ENCODE data around the gene XPC.

Gene XPC

GRCh38 chr3:14148041-14148985 is 30.1 kb downstream of the XPC start:
- peak in 6 of 56 donors; percentile 22 to 53 (median 29) for DNase-seq

GRCh38 chr3:14147617-14148016 is 30.8 kb downstream of the XPC start:
- no peak for DNase-seq

GRCh38 chr3:14147066-14147435 is 31.4 kb downstream of the XPC start:
- no peak for DNase-seq

- DNase-seq, result no peak
Measured at GRCh38 chr3:14146381-14147065, 31.9 kb downstream of the XPC start.

- DNase-seq, result no peak
Measured at GRCh38 chr3:14145670-14146380, 32.6 kb downstream of the XPC start.

GRCh38 chr3:14145236-14145635 is 33.2 kb downstream of the XPC start:
- no peak for DNase-seq

GRCh38 chr3:14144423-14145075 is 33.9 kb downstream of the XPC start:
- peak in 28 of 56 donors; percentile 9 to 64 (median 41) for DNase-seq

GRCh38 chr3:14143271-14144225 is 34.9 kb downstream of the XPC start:
- DNase-seq, result no peak

GRCh38 chr3:14142567-14143270 is 35.7 kb downstream of the XPC start:
- no peak for DNase-seq

- peak in 4 of 56 donors; percentile 23 to 35 (median 27) for DNase-seq
Measured at GRCh38 chr3:14141602-14142341, 36.6 kb downstream of the XPC start.

GRCh38 chr3:14141144-14141543 is 37.3 kb downstream of the XPC start:
- DNase-seq, result peak in 1 of 56 donors; percentile 21

- no peak for DNase-seq
Measured at GRCh38 chr3:14140668-14141067, 37.7 kb downstream of the XPC start.

GRCh38 chr3:14139771-14140170 is 38.6 kb downstream of the XPC start:
- no peak for DNase-seq

- no peak for DNase-seq
Measured at GRCh38 chr3:14138878-14139655, 39.3 kb downstream of the XPC start.

GRCh38 chr3:14138109-14138877 is 40.1 kb downstream of the XPC start:
- no peak for DNase-seq

GRCh38 chr3:14137445-14137844 is 41.0 kb downstream of the XPC start:
- DNase-seq, result no peak

- DNase-seq, result no peak
Measured at GRCh38 chr3:14137004-14137403, 41.4 kb downstream of the XPC start.

Data from amygdala (tissue), 56 donors.